Activated gamma-delta T cell treated with Interleukin-2 at 50 U/mL for 16 hours (primary cell): ENCODE measurements around the gene PLEKHA1.
A peak's percentile ranks its signal among the peaks of the same experiment; 100 is the strongest.

Experiments
- DNase-seq: peaks from one replicate; pipeline ENCODE4 v3.0.0-alpha.2; 2020

Gene PLEKHA1

GRCh38 chr10:122347170-122347841 lies 27.2 kb upstream of the PLEKHA1 start:
- no peak for DNase-seq

- DNase-seq = no peak
Observed at GRCh38 chr10:122348512-122348911, 26.0 kb upstream of the PLEKHA1 start.

GRCh38 chr10:122348935-122349361 lies 25.6 kb upstream of the PLEKHA1 start:
- no peak for DNase-seq

GRCh38 chr10:122349758-122350369 lies 24.6 kb upstream of the PLEKHA1 start:
- DNase-seq = no peak

- DNase-seq = no peak
Observed at GRCh38 chr10:122350893-122351292, 23.6 kb upstream of the PLEKHA1 start.

- DNase-seq = no peak
Observed at GRCh38 chr10:122352817-122353525, 21.5 kb upstream of the PLEKHA1 start.

GRCh38 chr10:122354383-122354782 lies 20.1 kb upstream of the PLEKHA1 start:
- DNase-seq = no peak

GRCh38 chr10:122357685-122358084 lies 16.8 kb upstream of the PLEKHA1 start:
- no peak for DNase-seq

GRCh38 chr10:122359621-122360020 lies 14.9 kb upstream of the PLEKHA1 start:
- no peak for DNase-seq

- DNase-seq = no peak
Observed at GRCh38 chr10:122361046-122361445, 13.5 kb upstream of the PLEKHA1 start.

GRCh38 chr10:122362031-122362592 lies 12.4 kb upstream of the PLEKHA1 start:
- no peak for DNase-seq

GRCh38 chr10:122362621-122363020 lies 11.9 kb upstream of the PLEKHA1 start:
- no peak for DNase-seq

- no peak for DNase-seq
Observed at GRCh38 chr10:122363311-122363710, 11.2 kb upstream of the PLEKHA1 start.

GRCh38 chr10:122363722-122364463 lies 10.6 kb upstream of the PLEKHA1 start:
- no peak for DNase-seq

GRCh38 chr10:122368502-122369254 lies 5.8 kb upstream of the PLEKHA1 start:
- DNase-seq = no peak

- no peak for DNase-seq
Observed at GRCh38 chr10:122373108-122373507, 1.4 kb upstream of the PLEKHA1 start.

GRCh38 chr10:122373721-122374120 lies 787 bp upstream of the PLEKHA1 start:
- no peak for DNase-seq

GRCh38 chr10:122374859-122375678 lies 561 bp downstream of the PLEKHA1 start:
- DNase-seq = peak; percentile 62

GRCh38 chr10:122375679-122376160 lies 1.2 kb downstream of the PLEKHA1 start:
- DNase-seq = no peak

- DNase-seq = no peak
Observed at GRCh38 chr10:122376364-122376961, 2.0 kb downstream of the PLEKHA1 start.

- no peak for DNase-seq
Observed at GRCh38 chr10:122379041-122379440, 4.5 kb downstream of the PLEKHA1 start.
